Spleen (tissue), 11 donors: Measurements from ENCODE around the gene CNBD2. TPM values are rescaled to one million over a fixed set of nuclear protein-coding genes. Genes with fewer than 3 reads are reported as not detected.
A peak's percentile ranks its signal among the peaks of the same experiment; 100 is the strongest.
"Not testable (repeated sequence)": the region's sequence is repeated elsewhere in the genome, so short reads cannot be mapped to it uniquely, and the experiment has no call there.

Source experiments
- DNase-seq: peaks from one replicate; pipeline ENCODE4 v3.0.0-alpha.2; 2020
- H3K27ac ChIP-seq, 8 donors: fragments of 200-600 bp; sonication (generic) in 7 of 8; 1 replicate in 4 of 8; 2 replicates in 4 of 8; pipeline versions ENCODE4 v1.5.0 to v1.8.0; 2016 to 2021; ENCODE audit warnings: inconsistent platforms in 4 of 8, mild to moderate bottlenecking in 4 of 8, moderate library complexity in 1 of 8
- H3K27me3 ChIP-seq, 7 donors: fragments of 200-600 bp; sonication (generic) in 6 of 7; replicated peaks in 1 of 7; 1 replicate in 4 of 7; 2 replicates in 3 of 7; pipeline versions ENCODE4 v1.5.0 to v1.8.0; 2016 to 2021; ENCODE audit warnings: inconsistent platforms in 3 of 7, mild to moderate bottlenecking in 1 of 7
- H3K36me3 ChIP-seq, 6 donors: fragments of 200-600 bp; sonication (generic) in 5 of 6; 1 replicate in 4 of 6; 2 replicates in 2 of 6; pipeline versions ENCODE4 v1.5.0 to v1.8.0; 2016 to 2021; ENCODE audit warnings: inconsistent platforms in 2 of 6
- H3K4me1 ChIP-seq, 6 donors: fragments of 200-600 bp; sonication (generic) in 5 of 6; 1 replicate in 3 of 6; 2 replicates in 3 of 6; pipeline versions ENCODE4 v1.5.0 to v1.8.0; 2016 to 2021; ENCODE audit warnings: inconsistent platforms in 3 of 6
- H3K4me3 ChIP-seq, 8 donors: fragments of 200-600 bp; sonication (generic) in 7 of 8; 1 replicate in 4 of 8; 2 replicates in 4 of 8; pipeline versions ENCODE4 v1.5.0 to v1.8.0; 2016 to 2021; ENCODE audit warnings: inconsistent platforms in 4 of 8, mild to moderate bottlenecking in 4 of 8, moderate library complexity in 2 of 8
- H3K9me3 ChIP-seq, 8 donors: fragments of 200-600 bp; sonication (generic) in 7 of 8; 1 replicate in 4 of 8; 2 replicates in 4 of 8; pipeline versions ENCODE4 v1.5.0 to v1.8.0; 2016 to 2021; ENCODE audit warnings: inconsistent platforms in 4 of 8
- POLR2A ChIP-seq, 3 donors: fragments of 450-650 bp; IDR thresholded peaks; one replicate each; pipeline ENCODE4 v1.5.1; 2017; ENCODE audit warnings: antibody characterized with exemption in 3 of 3, mild to moderate bottlenecking in 1 of 3
- POLR2AphosphoS5 ChIP-seq, 3 donors: sonication (generic); formaldehyde crosslinking; IDR thresholded peaks; one replicate each; pipeline ENCODE4 v1.5.1; 2017; ENCODE audit warnings: antibody characterized with exemption in 3 of 3
- WGBS, 5 donors: extraction: QIAGEN DNeasy Blood & Tissue Kit in 3 of 5; methylation state at CpG; one replicate each; pipeline versions ENCODE4 v1.1.5 to v1.1.7; 2013 to 2018; 5-methylcytosine and 5-hydroxymethylcytosine counted together
- intact Hi-C: fragments of 100-400 bp; cut with DNase I; formaldehyde crosslinking; loops from one replicate; pipeline ENCODE4 v1.15.0; 2023; ENCODE audit warnings: low total_unique reads
- polyA plus RNA-seq, 3 donors: library from polyadenylated mRNA; stranded (reverse); fragments of 200-250 nt; gene quantifications; one replicate each; pipeline ENCODE4 v1.2.1, GENCODE V29; 2013
- total RNA-seq, 7 donors: library from RNA; depleted of rRNA in 3 of 7; stranded (reverse); fragments of >200 nt in 3 of 7; fragmentation: NEBNext Ultra II Directional in 4 of 7; extraction: Animal tissue kit (Norgen Biotek cat#: 25700) in 4 of 7; gene quantifications; one replicate each; pipeline versions ENCODE4 v1.1.0 to v1.2.1, GENCODE V29; 2016 to 2021
- TF ChIP-seq, protein P1 (sequence below), 11 experiments: fragments of 200-600 bp in 7 of 11; fragments of 450-650 bp in 4 of 11; sonication (generic) in 4 of 11; IDR thresholded peaks in 8 of 11; conservative IDR thresholded peaks in 3 of 11; 1 replicate in 7 of 11; 2 replicates in 4 of 11; pipeline versions ENCODE4 v1.4.0 to v1.8.0; 2016 to 2021; ENCODE audit warnings: antibody characterized with exemption in 11 of 11, inconsistent platforms in 4 of 11, mild to moderate bottlenecking in 1 of 11
- donor health status: healthy with polysubstance abuse.
- donor health status: DM: no; HTN: no; CAD: no; lungs with moderate emphysema.
- donor health status: DM: no; HTN: no; CAD: no.
- donor health status: Bipolar disorder and iron deficiency.
- donor health status: healthy.
- donor health status: DM: no; HTN: no; CAD: no.
- donor health status: DM: yes; HTN: yes; CAD: no.

CNBD2 gene
- total and polyA plus RNA-seq, 10 donors, result 3.7 to 28.4 (median 7.4) TPM

GRCh38 chr20:35988910-35989463 lies 20.6 kb downstream of the CNBD2 start:
- TF ChIP-seq, protein P1, sequence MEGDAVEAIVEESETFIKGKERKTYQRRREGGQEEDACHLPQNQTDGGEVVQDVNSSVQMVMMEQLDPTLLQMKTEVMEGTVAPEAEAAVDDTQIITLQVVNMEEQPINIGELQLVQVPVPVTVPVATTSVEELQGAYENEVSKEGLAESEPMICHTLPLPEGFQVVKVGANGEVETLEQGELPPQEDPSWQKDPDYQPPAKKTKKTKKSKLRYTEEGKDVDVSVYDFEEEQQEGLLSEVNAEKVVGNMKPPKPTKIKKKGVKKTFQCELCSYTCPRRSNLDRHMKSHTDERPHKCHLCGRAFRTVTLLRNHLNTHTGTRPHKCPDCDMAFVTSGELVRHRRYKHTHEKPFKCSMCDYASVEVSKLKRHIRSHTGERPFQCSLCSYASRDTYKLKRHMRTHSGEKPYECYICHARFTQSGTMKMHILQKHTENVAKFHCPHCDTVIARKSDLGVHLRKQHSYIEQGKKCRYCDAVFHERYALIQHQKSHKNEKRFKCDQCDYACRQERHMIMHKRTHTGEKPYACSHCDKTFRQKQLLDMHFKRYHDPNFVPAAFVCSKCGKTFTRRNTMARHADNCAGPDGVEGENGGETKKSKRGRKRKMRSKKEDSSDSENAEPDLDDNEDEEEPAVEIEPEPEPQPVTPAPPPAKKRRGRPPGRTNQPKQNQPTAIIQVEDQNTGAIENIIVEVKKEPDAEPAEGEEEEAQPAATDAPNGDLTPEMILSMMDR (IDR thresholded peaks at IDR 0.05 in 8 of 11, conservative IDR thresholded peaks at IDR 0.05 in 3 of 11), result no peak
- TF ChIP-seq POLR2AphosphoS5 (IDR thresholded peaks at IDR 0.05) (no peak), POLR2A (IDR thresholded peaks at IDR 0.05) (no peak)
- H3K27ac ChIP-seq, result no peak overlapping the region
- WGBS, 5 donors, result 70 to 93% (median 84%) methylated on average over 2 of the region's 2 CpGs
- H3K36me3 ChIP-seq, result no peaks in the 10 kb centered on the region
- H3K4me1 ChIP-seq, result peaks cover 0 to 7% (median 2%) of the 10 kb centered on the region in 6 donors
- H3K9me3 ChIP-seq, result no peaks in the 10 kb centered on the region
- no peak for DNase-seq
- intact Hi-C loops, result no loop called here
- no peak overlapping the region for H3K4me3 ChIP-seq
- no peaks in the 10 kb centered on the region for H3K27me3 ChIP-seq

DNA sequence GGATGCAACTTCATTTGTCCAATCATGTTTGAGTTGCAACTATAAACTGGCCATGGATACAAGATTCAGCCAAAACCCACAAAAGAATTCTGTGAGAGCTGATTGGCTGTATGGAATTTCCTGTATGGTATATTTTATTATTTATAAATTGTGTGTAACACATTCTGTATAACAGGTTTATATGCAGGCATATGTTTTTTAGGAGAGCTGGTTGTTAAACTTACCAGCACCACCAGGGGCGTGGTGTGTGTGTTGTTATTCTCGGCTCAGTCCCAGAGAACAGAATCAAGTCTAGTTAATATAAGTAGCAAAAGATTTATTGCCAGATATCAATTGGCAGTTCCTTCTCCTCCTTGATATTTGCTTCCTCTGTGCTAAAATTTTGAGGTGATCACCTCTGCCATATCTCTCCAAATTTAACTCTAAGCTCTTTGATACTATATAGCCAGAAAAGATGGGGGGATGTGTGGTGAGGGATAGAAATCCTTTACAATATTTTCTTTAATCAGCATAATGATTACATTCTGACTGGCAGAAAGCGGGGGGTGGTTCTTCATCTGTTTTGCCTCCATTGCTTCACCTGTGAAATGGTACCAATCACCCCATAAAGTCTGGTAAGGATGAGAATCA lies 22.9 kb downstream of the CNBD2 start:
- no peak overlapping the region for H3K4me3 ChIP-seq
- 36 to 41% (median 38%) methylated on average over 3 of the region's 3 CpGs for WGBS, 5 donors
- DNase-seq, result peak; percentile 46
- no peaks in the 10 kb centered on the region for H3K27me3 ChIP-seq
- H3K27ac ChIP-seq, result no peak overlapping the region
- H3K9me3 ChIP-seq, result no peaks in the 10 kb centered on the region
- no peaks in the 10 kb centered on the region for H3K36me3 ChIP-seq
- intact Hi-C loops, result loop anchor here (10.0 kb wide), 1 partner anchor 204 kb away; no protein-coding TSS in a partner anchor
- TF ChIP-seq POLR2AphosphoS5 (IDR thresholded peaks at IDR 0.05), result no peak
- TF ChIP-seq, protein P1 (IDR thresholded peaks at IDR 0.05 in 8 of 11, conservative IDR thresholded peaks at IDR 0.05 in 3 of 11), result peak in 3 of 11 experiments; percentile 15 to 34 (median 32)
- peaks cover 0 to 14% (median 5%) of the 10 kb centered on the region in 6 donors for H3K4me1 ChIP-seq

DNA sequence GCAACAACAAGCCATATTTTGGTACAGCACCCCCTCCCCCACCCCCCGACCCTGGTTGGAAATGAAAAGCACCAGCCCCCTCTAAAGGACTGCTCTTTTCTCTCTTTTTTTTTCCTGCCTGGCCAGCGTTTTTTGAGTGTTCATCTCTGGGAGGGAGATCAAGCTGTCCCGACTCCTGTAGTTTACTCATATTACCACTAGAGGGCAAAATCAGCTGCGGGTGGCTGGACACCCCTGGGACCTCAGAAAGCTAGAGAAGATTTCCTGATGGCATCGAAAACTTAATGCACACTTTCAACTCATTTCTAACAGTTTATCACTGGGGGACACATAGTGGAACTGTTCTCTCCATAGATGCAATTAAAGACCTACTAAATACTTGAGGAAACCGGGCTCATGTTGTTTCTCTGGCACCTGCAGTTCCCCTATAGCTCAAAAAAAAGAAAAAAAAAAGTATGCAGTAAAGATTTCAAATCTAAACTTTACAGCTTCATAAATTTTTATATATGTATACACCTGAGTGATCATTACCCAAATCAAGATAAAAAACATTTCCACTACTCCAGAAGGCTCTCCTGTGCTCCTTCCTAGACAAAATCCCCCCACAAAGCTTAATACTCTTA lies 24.4 kb downstream of the CNBD2 start:
- 0 to 3% (median 1%) methylated on average over 6 of the region's 6 CpGs for WGBS, 5 donors
- H3K36me3 ChIP-seq, result no peaks in the 10 kb centered on the region
- H3K4me1 ChIP-seq, result peaks cover 0 to 14% (median 5%) of the 10 kb centered on the region in 6 donors
- intact Hi-C loops, result loop anchor here (2.0 to 10.0 kb wide), 2 partner anchors 146 to 202 kb away; no protein-coding TSS in a partner anchor
- no peak overlapping the region for H3K4me3 ChIP-seq
- no peaks in the 10 kb centered on the region for H3K9me3 ChIP-seq
- TF ChIP-seq POLR2A (IDR thresholded peaks at IDR 0.05), result no peak
- TF ChIP-seq, protein P1 (IDR thresholded peaks at IDR 0.05 in 8 of 11, conservative IDR thresholded peaks at IDR 0.05 in 3 of 11), result peak; percentile 60 to 90 (median 75)
- no peak for TF ChIP-seq POLR2AphosphoS5 (IDR thresholded peaks at IDR 0.05)
- H3K27me3 ChIP-seq, result no peaks in the 10 kb centered on the region
- no peak overlapping the region for H3K27ac ChIP-seq
- peak; percentile 79 for DNase-seq

- Histone ChIP-seq H3K4me3 (no peak overlapping the region), H3K9me3 (peaks cover 0 to 7% (median 5%) of the 10 kb centered on the region in 8 donors), H3K36me3 (no peaks in the 10 kb centered on the region), H3K27ac (no peak overlapping the region), H3K27me3 (no peaks in the 10 kb centered on the region), H3K4me1 (peaks cover 0 to 14% (median 5%) of the 10 kb centered on the region in 6 donors)
- TF ChIP-seq, protein P1 (IDR thresholded peaks at IDR 0.05 in 8 of 11, conservative IDR thresholded peaks at IDR 0.05 in 3 of 11), result peak; percentile 53 to 88 (median 82)
- TF ChIP-seq POLR2A (IDR thresholded peaks at IDR 0.05), result no peak
- DNase-seq, result peak; percentile 93
- intact Hi-C loops, result loop anchor here (10.0 kb wide), 1 partner anchor 200 kb away; no protein-coding TSS in a partner anchor
- whole genome bisulfite sequencing, 5 donors, result 3 to 7% (median 4%) methylated on average over 6 of the region's 6 CpGs
Measured at GRCh38 chr20:35994994-35995453, 26.6 kb downstream of the CNBD2 start.

GRCh38 chr20:35996492-35996891 lies 28.1 kb downstream of the CNBD2 start:
- H3K27ac ChIP-seq, H3K36me3 ChIP-seq, H3K4me3 ChIP-seq, H3K27me3 ChIP-seq: not testable (repeated sequence)
- intact Hi-C loops, result loop anchor here (10.0 kb wide), 1 partner anchor 198 kb away; no protein-coding TSS in a partner anchor
- WGBS, 5 donors, result 89 to 96% (median 92%) methylated on average over 8 of the region's 8 CpGs
- DNase-seq, result peak; percentile 6
- Histone ChIP-seq H3K9me3 (peaks cover 0 to 12% (median 10%) of the 10 kb centered on the region in 8 donors), H3K4me1 (peaks cover 0 to 14% (median 5%) of the 10 kb centered on the region in 6 donors)

DNA sequence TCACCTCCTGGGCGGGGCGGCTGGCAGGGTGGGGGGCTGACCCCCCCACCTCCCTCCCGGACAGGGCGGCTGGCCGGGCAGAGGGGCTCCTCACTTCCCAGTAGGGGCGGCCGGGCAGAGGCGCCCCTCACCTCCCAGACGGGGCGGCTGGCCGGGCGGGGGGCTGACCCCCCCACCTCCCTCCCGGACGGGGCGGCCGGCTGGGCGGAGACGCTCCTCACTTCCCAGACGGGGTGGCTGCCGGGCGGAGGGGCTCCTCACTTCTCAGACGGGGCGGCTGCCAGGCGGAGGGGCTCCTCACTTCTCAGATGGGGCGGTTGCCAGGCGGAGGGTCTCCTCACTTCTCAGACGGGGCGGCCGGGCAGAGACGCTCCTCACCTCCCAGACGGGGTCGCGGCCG lies 32.9 kb downstream of the CNBD2 start:
- H3K27me3 ChIP-seq, DNase-seq, H3K4me1 ChIP-seq, H3K36me3 ChIP-seq, intact Hi-C loops, H3K27ac ChIP-seq, H3K4me3 ChIP-seq: not testable (repeated sequence)
- 94 to 96% (median 95%) methylated on average over 9 to 25 of the region's 34 CpGs; no CpG with 5 or more reads in 2 of the 5 donors for whole genome bisulfite sequencing, 5 donors
- H3K9me3 ChIP-seq, result peaks cover 0 to 32% (median 20%) of the 10 kb centered on the region in 8 donors
